ENCODE measurements around the gene ZNF217. TPM values are rescaled to one million over a fixed set of nuclear protein-coding genes. Genes with fewer than 3 reads are reported as not detected.

ZNF217 gene
- total and polyA plus RNA-seq, 10 of the 15 experiments (the other 5 are each of a cell fraction or from before 2014, with no cell fraction given): 8.5 to 76.6 (median 40.6) TPM

- no peak for DNase-seq (ENCODE audit: low read depth, low spot score)
- in situ Hi-C loops (cut with MboI) (no loop called here), intact Hi-C loops (cut with micrococcal nuclease; ENCODE audit: unreplicated experiment) (no loop called here)
- WGBS (ENCODE audit: insufficient coverage, insufficient replicate concordance, low lambda C conversion rate, missing lambda C conversion rate): 85% methylated on average over 4 of the region's 4 CpGs
- H3K27me3 ChIP-seq (replicated peaks in 1 of 2; ENCODE audit: control insufficient read depth in 2 of 2, insufficient read depth in 2 of 2, low read length in 1 of 2): no peaks in the 10 kb centered on the region
- 0 out of 2 replicates have a peak overlapping the region, but pooled peaks have one; percentile 4 for H3K4me2 ChIP-seq (ENCODE audit: control insufficient read depth, insufficient read depth)
- BruUV-seq (replicated peaks): no TSS peak
- no peaks in the 10 kb centered on the region for H4K20me1 ChIP-seq (ENCODE audit: control insufficient read depth, insufficient read depth)
- TF ChIP-seq, protein P1, sequence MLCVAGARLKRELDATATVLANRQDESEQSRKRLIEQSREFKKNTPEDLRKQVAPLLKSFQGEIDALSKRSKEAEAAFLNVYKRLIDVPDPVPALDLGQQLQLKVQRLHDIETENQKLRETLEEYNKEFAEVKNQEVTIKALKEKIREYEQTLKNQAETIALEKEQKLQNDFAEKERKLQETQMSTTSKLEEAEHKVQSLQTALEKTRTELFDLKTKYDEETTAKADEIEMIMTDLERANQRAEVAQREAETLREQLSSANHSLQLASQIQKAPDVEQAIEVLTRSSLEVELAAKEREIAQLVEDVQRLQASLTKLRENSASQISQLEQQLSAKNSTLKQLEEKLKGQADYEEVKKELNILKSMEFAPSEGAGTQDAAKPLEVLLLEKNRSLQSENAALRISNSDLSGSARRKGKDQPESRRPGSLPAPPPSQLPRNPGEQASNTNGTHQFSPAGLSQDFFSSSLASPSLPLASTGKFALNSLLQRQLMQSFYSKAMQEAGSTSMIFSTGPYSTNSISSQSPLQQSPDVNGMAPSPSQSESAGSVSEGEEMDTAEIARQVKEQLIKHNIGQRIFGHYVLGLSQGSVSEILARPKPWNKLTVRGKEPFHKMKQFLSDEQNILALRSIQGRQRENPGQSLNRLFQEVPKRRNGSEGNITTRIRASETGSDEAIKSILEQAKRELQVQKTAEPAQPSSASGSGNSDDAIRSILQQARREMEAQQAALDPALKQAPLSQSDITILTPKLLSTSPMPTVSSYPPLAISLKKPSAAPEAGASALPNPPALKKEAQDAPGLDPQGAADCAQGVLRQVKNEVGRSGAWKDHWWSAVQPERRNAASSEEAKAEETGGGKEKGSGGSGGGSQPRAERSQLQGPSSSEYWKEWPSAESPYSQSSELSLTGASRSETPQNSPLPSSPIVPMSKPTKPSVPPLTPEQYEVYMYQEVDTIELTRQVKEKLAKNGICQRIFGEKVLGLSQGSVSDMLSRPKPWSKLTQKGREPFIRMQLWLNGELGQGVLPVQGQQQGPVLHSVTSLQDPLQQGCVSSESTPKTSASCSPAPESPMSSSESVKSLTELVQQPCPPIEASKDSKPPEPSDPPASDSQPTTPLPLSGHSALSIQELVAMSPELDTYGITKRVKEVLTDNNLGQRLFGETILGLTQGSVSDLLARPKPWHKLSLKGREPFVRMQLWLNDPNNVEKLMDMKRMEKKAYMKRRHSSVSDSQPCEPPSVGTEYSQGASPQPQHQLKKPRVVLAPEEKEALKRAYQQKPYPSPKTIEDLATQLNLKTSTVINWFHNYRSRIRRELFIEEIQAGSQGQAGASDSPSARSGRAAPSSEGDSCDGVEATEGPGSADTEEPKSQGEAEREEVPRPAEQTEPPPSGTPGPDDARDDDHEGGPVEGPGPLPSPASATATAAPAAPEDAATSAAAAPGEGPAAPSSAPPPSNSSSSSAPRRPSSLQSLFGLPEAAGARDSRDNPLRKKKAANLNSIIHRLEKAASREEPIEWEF (IDR thresholded peaks at IDR 0.05; ENCODE audit: insufficient replicate concordance, low read depth, low read length): no peak
- TF ChIP-seq NFXL1 (IDR thresholded peaks at IDR 0.05; ENCODE audit: borderline replicate concordance) (peak; percentile 71), BHLHE40 (IDR thresholded peaks at IDR 0.05; ENCODE audit: borderline replicate concordance in 1 of 2, low read depth in 2 of 2, low read length in 1 of 2) (no peak), NFYB (IDR thresholded peaks at IDR 0.05; ENCODE audit: insufficient read depth, low read depth, low read length) (no peak), ETV6 (conservative IDR thresholded peaks at IDR 0.05 in 1 of 2, IDR thresholded peaks at IDR 0.05 in 1 of 2; ENCODE audit: borderline replicate concordance in 1 of 2, low read depth in 1 of 2) (peak in 1 of 2 experiments; percentile 73; a peak in 1 of 4 replicates), PAX8 (IDR thresholded peaks at IDR 0.05) (no peak), MYC (IDR thresholded peaks at IDR 0.05; ENCODE audit: insufficient read depth, insufficient read length, insufficient replicate concordance, low read length, severe bottlenecking) (no peak), POLR2A (IDR thresholded peaks at IDR 0.05; ENCODE audit: low read depth, low read length) (no peak)
- TF ChIP-seq, protein P2, sequence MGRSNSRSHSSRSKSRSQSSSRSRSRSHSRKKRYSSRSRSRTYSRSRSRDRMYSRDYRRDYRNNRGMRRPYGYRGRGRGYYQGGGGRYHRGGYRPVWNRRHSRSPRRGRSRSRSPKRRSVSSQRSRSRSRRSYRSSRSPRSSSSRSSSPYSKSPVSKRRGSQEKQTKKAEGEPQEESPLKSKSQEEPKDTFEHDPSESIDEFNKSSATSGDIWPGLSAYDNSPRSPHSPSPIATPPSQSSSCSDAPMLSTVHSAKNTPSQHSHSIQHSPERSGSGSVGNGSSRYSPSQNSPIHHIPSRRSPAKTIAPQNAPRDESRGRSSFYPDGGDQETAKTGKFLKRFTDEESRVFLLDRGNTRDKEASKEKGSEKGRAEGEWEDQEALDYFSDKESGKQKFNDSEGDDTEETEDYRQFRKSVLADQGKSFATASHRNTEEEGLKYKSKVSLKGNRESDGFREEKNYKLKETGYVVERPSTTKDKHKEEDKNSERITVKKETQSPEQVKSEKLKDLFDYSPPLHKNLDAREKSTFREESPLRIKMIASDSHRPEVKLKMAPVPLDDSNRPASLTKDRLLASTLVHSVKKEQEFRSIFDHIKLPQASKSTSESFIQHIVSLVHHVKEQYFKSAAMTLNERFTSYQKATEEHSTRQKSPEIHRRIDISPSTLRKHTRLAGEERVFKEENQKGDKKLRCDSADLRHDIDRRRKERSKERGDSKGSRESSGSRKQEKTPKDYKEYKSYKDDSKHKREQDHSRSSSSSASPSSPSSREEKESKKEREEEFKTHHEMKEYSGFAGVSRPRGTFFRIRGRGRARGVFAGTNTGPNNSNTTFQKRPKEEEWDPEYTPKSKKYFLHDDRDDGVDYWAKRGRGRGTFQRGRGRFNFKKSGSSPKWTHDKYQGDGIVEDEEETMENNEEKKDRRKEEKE (IDR thresholded peaks at IDR 0.05): no peak
- TF ChIP-seq, protein P3, sequence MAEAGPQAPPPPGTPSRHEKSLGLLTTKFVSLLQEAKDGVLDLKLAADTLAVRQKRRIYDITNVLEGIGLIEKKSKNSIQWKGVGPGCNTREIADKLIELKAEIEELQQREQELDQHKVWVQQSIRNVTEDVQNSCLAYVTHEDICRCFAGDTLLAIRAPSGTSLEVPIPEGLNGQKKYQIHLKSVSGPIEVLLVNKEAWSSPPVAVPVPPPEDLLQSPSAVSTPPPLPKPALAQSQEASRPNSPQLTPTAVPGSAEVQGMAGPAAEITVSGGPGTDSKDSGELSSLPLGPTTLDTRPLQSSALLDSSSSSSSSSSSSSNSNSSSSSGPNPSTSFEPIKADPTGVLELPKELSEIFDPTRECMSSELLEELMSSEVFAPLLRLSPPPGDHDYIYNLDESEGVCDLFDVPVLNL (IDR thresholded peaks at IDR 0.05; ENCODE audit: low read depth, low read length): no peak
- H3K27ac ChIP-seq (ENCODE audit: control insufficient read depth, insufficient read depth): no peak overlapping the region
- ChIA-PET CTCF (interaction anchor here (1.3 to 2.3 kb wide), 2 partner anchors 12 to 23 kb away, joined by 3 to 6 read pairs; no protein-coding TSS in a partner anchor), POLR2A (interaction anchor here (0.6 to 1.2 kb wide), 3 partner anchors 15 to 251 kb away, joined by 3 to 5 read pairs (median 3); no protein-coding TSS in a partner anchor), RAD21 (ENCODE audit: unreplicated experiment) (interaction anchor here (1.2 to 4.1 kb wide), 3 partner anchors 12 to 55 kb away, joined by 3 to 33 read pairs (median 3); no protein-coding TSS in a partner anchor), SMC1A (ENCODE audit: uncharacterized antibody, unreplicated experiment) (interaction anchor here (1.0 to 2.1 kb wide), 5 partner anchors 13 to 48 kb away, joined by 3 to 15 read pairs (median 4); no protein-coding TSS in a partner anchor)
- H3K4me1 ChIP-seq (ENCODE audit: control insufficient read depth, insufficient read depth, low read length): peaks cover 8% of the 10 kb centered on the region; the same call in 1 of the 2 replicates
- no peak for FAIRE-seq
- ATAC-seq: no peak
- peaks cover 36% of the 10 kb centered on the region for H3K79me2 ChIP-seq (ENCODE audit: control insufficient read depth, insufficient read depth, low read length)
- H2AFZ ChIP-seq (ENCODE audit: control insufficient read depth, low read depth, low read length): no peak overlapping the region
- no peak overlapping the region for H3K4me3 ChIP-seq
- no peaks in the 10 kb centered on the region for H3K36me3 ChIP-seq (ENCODE audit: control insufficient read depth in 2 of 2, insufficient read depth in 2 of 2, low read length in 1 of 2)
- no peak overlapping the region for H3K9ac ChIP-seq (ENCODE audit: control insufficient read depth, insufficient read depth, low read length)
- no peaks in the 10 kb centered on the region for H3K9me3 ChIP-seq (replicated peaks; ENCODE audit: control insufficient read depth, insufficient read depth, low read length)
Measured at GRCh38 chr20:53597521-53598120, 4.0 kb upstream of the ZNF217 start.

Data from GM12878 (cell line).